Ishikawa (cell line): ENCODE data around the gene CCR8.

ENCODE experiments used
- CEBPB ChIP-seq: IDR thresholded peaks from 2 replicates; pipeline ENCODE4 v1.6.1; 2012
- EGR1 ChIP-seq: IDR thresholded peaks from 2 replicates; pipeline ENCODE4 v1.6.1; 2012
- EP300 ChIP-seq: IDR thresholded peaks from 2 replicates; pipeline ENCODE4 v1.6.1; 2012; ENCODE audit warnings: borderline replicate concordance
- RAD21 ChIP-seq: IDR thresholded peaks from 2 replicates; pipeline ENCODE4 v1.6.1; 2012; ENCODE audit warnings: low read depth
- TAF1 ChIP-seq: IDR thresholded peaks from 2 replicates; pipeline ENCODE4 v1.6.1; 2012; ENCODE audit warnings: low read depth, mild to moderate bottlenecking
- YY1 ChIP-seq: IDR thresholded peaks from 2 replicates; pipeline ENCODE4 v1.6.1; 2012; ENCODE audit warnings: low read depth
- ZBTB7A ChIP-seq: IDR thresholded peaks from 2 replicates; pipeline ENCODE4 v1.6.1; 2012; ENCODE audit warnings: low read depth
- TF ChIP-seq, protein P1 (sequence below): IDR thresholded peaks from 2 replicates; pipeline ENCODE4 v1.6.1; 2012
- TF ChIP-seq, protein P2 (sequence below): IDR thresholded peaks from 2 replicates; pipeline ENCODE4 v1.6.1; 2012
- TF ChIP-seq, protein P3 (sequence below): IDR thresholded peaks from 2 replicates; pipeline ENCODE4 v1.6.1; 2012; ENCODE audit warnings: low read depth, mild to moderate bottlenecking

DNA sequence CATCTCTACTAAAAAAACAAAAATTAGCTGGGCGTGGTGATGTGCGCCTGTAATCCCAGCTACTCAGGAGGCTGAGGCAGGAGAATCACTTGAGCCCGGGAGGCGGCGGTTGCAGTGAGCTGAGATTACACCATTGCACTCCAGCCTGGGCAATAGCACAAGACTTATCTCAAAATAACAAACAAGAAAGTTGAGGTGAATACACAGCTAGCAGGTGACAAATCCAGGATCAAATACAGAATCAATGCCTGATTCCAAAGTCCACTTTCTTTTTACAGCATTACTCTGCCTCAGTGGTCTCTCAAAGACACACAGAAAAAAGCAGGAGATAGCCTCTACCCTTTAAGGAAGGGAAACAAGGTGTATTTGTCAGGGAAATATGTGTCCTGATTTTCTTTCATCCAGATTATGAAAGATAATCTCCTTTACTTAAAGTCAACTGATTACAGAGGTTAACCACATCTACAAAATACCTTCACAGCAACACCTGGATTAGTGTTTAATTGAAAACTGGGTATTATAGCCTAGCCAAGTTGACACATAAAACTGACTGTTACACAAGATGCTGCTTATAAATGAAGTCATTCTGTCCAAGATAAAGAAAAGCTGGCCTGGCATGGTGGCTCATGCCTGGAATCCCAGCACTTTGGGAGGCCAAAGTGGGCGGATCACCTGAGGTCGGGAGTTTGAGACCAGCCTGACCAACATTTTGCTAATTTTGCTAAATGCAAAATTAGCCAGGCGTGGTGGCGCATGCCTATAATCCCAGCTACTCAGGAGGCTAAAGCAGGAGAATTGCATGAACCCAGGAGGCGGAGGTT lies 49.7 kb downstream of the CCR8 start:
- TF ChIP-seq EP300 (no peak), ZBTB7A (no peak), YY1 (no peak), CEBPB (no peak), EGR1 (no peak), RAD21 (no peak), TAF1 (no peak)
- TF ChIP-seq, protein P1, sequence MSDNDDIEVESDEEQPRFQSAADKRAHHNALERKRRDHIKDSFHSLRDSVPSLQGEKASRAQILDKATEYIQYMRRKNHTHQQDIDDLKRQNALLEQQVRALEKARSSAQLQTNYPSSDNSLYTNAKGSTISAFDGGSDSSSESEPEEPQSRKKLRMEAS = no peak
- TF ChIP-seq, protein P2, sequence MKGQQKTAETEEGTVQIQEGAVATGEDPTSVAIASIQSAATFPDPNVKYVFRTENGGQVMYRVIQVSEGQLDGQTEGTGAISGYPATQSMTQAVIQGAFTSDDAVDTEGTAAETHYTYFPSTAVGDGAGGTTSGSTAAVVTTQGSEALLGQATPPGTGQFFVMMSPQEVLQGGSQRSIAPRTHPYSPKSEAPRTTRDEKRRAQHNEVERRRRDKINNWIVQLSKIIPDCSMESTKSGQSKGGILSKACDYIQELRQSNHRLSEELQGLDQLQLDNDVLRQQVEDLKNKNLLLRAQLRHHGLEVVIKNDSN = no peak
- TF ChIP-seq, protein P3, sequence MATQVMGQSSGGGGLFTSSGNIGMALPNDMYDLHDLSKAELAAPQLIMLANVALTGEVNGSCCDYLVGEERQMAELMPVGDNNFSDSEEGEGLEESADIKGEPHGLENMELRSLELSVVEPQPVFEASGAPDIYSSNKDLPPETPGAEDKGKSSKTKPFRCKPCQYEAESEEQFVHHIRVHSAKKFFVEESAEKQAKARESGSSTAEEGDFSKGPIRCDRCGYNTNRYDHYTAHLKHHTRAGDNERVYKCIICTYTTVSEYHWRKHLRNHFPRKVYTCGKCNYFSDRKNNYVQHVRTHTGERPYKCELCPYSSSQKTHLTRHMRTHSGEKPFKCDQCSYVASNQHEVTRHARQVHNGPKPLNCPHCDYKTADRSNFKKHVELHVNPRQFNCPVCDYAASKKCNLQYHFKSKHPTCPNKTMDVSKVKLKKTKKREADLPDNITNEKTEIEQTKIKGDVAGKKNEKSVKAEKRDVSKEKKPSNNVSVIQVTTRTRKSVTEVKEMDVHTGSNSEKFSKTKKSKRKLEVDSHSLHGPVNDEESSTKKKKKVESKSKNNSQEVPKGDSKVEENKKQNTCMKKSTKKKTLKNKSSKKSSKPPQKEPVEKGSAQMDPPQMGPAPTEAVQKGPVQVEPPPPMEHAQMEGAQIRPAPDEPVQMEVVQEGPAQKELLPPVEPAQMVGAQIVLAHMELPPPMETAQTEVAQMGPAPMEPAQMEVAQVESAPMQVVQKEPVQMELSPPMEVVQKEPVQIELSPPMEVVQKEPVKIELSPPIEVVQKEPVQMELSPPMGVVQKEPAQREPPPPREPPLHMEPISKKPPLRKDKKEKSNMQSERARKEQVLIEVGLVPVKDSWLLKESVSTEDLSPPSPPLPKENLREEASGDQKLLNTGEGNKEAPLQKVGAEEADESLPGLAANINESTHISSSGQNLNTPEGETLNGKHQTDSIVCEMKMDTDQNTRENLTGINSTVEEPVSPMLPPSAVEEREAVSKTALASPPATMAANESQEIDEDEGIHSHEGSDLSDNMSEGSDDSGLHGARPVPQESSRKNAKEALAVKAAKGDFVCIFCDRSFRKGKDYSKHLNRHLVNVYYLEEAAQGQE = no peak
